Calu3 (cell line): ENCODE results near the gene FBXO33. TPM values are rescaled to one million over a fixed set of nuclear protein-coding genes. Genes with fewer than 3 reads are reported as not detected.

ENCODE experiments used
- BruUV-seq: library from RNA; stranded (reverse); fragments of 400-500 nt; replicated peaks from 2 replicates; lab custom pipeline; 2021; lab: Mats Ljungman, UMichigan
- CTCF ChIA-PET: fragments of 300-600 bp; sonication (Branson Sonifier 250); formaldehyde crosslinking; loops from one replicate; lab custom pipeline; 2022; ENCODE audit warnings: antibody characterized with exemption; lab: Charles Lee
- DNase-seq: peaks from one replicate; pipeline ENCODE4 v3.0.0; 2022
- H3K27ac Mint-ChIP-seq: one replicate; pipeline ENCODE4 v1.8.0; 2022; ENCODE audit warnings: mixed read lengths; ENCODE audit not compliant: unreplicated experiment
- H3K27me3 Mint-ChIP-seq: one replicate; pipeline ENCODE4 v1.8.0; 2022; ENCODE audit warnings: mixed read lengths; ENCODE audit not compliant: unreplicated experiment
- H3K36me3 Mint-ChIP-seq: one replicate; pipeline ENCODE4 v1.8.0; 2022; ENCODE audit warnings: mild to moderate bottlenecking, moderate library complexity, mixed read lengths; ENCODE audit not compliant: insufficient read depth, unreplicated experiment
- H3K4me1 Mint-ChIP-seq: one replicate; pipeline ENCODE4 v1.8.0; 2022; ENCODE audit warnings: mild to moderate bottlenecking, low read depth, mixed read lengths; ENCODE audit not compliant: unreplicated experiment
- H3K4me3 Mint-ChIP-seq: one replicate; pipeline ENCODE4 v1.8.0; 2022; ENCODE audit warnings: mild to moderate bottlenecking, low read depth, moderate library complexity, mixed read lengths; ENCODE audit not compliant: unreplicated experiment
- H3K9me3 Mint-ChIP-seq: one replicate; pipeline ENCODE4 v1.8.0; 2022; ENCODE audit warnings: low read depth, mixed read lengths; ENCODE audit not compliant: unreplicated experiment
- intact Hi-C: fragments of 100-400 bp; cut with micrococcal nuclease; formaldehyde crosslinking; loops from one replicate; pipeline ENCODE4 v1.10.0; 2022; ENCODE audit not compliant: unreplicated experiment
- total RNA-seq: library from RNA; stranded (reverse); gene quantifications from 2 replicates; pipeline ENCODE4 v1.2.3, GENCODE V29; 2022
- TF ChIP-seq, protein P1 (sequence below): fragments of 200-600 bp; IDR thresholded peaks from one replicate; pipeline ENCODE4 v1.8.0; 2022; ENCODE audit warnings: antibody characterized with exemption; ENCODE audit not compliant: unreplicated experiment

The FBXO33 gene
- total RNA-seq, 1 experiment from 2014 or later: 8.6 TPM

DNA sequence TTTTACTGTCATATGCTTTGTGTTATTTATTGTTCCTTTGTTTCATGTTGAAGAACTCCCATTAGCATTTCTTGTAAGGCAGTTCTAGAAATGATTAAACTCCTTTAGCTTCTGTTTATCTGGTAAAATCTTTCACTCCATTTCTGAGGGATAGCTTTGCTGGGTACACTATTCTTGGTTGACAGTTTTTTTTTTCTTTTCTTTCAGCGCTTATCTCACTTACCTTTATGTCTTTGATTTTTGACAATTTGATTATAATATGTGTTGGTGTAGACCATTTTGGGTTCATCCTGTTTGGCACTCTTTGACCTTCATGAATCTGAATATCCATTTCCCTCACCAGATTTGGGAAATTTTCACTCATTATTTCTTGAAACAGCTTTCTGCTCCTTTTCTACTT, 16.2 kb downstream of the FBXO33 start:
- Mint-ChIP-seq H3K27me3 (no peaks in the 10 kb centered on the region), H3K4me3 (no peak overlapping the region), H3K36me3 (no peaks in the 10 kb centered on the region), H3K9me3 (peaks cover 8% of the 10 kb centered on the region), H3K27ac (no peak overlapping the region), H3K4me1 (no peaks in the 10 kb centered on the region)
- no TSS peak for BruUV-seq
- intact Hi-C loops: no loop called here
- CTCF ChIA-PET: no interaction called here
- no peak for DNase-seq
- TF ChIP-seq, protein P1, sequence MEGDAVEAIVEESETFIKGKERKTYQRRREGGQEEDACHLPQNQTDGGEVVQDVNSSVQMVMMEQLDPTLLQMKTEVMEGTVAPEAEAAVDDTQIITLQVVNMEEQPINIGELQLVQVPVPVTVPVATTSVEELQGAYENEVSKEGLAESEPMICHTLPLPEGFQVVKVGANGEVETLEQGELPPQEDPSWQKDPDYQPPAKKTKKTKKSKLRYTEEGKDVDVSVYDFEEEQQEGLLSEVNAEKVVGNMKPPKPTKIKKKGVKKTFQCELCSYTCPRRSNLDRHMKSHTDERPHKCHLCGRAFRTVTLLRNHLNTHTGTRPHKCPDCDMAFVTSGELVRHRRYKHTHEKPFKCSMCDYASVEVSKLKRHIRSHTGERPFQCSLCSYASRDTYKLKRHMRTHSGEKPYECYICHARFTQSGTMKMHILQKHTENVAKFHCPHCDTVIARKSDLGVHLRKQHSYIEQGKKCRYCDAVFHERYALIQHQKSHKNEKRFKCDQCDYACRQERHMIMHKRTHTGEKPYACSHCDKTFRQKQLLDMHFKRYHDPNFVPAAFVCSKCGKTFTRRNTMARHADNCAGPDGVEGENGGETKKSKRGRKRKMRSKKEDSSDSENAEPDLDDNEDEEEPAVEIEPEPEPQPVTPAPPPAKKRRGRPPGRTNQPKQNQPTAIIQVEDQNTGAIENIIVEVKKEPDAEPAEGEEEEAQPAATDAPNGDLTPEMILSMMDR: no peak

DNA sequence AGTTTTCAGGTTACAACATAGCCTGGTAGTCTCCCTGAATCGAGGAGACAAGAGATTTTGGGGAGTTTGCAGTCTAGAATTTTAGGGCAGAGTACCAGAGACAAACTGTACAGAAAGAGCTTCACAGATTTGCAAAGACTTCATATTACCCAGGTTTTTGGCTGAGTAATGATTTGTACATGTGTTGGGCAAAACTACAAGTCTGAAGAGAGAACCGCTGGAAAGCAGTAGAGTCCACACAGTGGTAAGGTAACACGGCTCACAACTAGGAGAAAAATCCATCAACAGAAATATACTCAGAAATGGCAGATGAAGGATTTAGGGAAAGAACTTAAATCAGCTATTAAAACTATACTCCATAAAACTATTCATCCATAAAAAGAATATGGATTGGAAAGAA, 25.7 kb downstream of the FBXO33 start:
- Mint-ChIP-seq H3K9me3 (peaks cover 6% of the 10 kb centered on the region), H3K27me3 (no peaks in the 10 kb centered on the region), H3K4me3 (no peak overlapping the region), H3K27ac (no peak overlapping the region), H3K36me3 (peaks cover 5% of the 10 kb centered on the region), H3K4me1 (no peaks in the 10 kb centered on the region)
- intact Hi-C loops: no loop called here
- TF ChIP-seq, protein P1: no peak
- BruUV-seq: no TSS peak
- no peak for DNase-seq
- CTCF ChIA-PET: no interaction called here

DNA sequence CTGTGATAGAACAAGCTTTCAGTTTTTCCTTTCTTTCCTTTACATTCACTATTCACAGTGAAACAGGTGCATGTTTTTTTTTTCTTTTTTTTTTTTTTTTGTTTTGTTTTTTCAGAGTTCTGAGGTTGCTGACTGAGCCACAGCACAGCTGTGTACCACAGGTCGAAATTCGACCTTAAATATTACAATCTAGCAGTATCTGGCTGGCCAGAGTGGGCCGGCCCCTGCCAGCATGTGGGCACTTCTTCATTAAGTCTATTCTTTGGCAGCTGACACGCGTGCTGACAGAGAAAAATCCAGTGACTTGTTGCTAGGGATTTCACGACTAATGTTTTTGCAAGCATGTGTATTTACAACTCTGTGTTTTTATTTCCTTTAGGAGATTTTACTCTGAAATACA, 33.9 kb downstream of the FBXO33 start:
- Mint-ChIP-seq H3K27me3 (no peaks in the 10 kb centered on the region), H3K27ac (no peak overlapping the region), H3K9me3 (no peaks in the 10 kb centered on the region), H3K4me3 (no peak overlapping the region), H3K36me3 (no peaks in the 10 kb centered on the region), H3K4me1 (no peaks in the 10 kb centered on the region)
- BruUV-seq: no TSS peak
- CTCF ChIA-PET: no interaction called here
- DNase-seq: no peak
- intact Hi-C loops: no loop called here
- TF ChIP-seq, protein P1: no peak

DNA sequence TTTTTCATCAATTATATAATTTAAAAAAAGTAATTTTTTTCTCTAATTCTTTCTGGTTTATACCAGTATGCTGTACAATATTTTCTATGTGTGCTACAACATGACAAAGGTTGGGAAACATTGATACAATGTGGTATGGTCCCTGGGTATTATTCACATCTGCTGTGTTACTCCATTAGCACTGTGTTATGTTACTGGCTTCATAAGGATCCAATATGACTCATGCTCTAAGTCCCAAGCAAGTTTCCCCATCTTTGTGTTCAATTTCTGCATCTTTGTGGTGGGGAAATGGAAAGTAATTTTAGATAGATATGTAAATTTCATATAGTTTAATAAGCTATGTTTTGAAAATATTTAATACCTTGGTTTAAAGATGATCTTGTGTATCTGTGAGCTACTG, 35.8 kb downstream of the FBXO33 start:
- Mint-ChIP-seq H3K4me3 (no peak overlapping the region), H3K27me3 (no peaks in the 10 kb centered on the region), H3K27ac (no peak overlapping the region), H3K36me3 (no peaks in the 10 kb centered on the region), H3K9me3 (no peaks in the 10 kb centered on the region), H3K4me1 (no peaks in the 10 kb centered on the region)
- intact Hi-C loops: no loop called here
- BruUV-seq: no TSS peak
- no peak for DNase-seq
- CTCF ChIA-PET: interaction anchor here (0.6 kb wide), 1 partner anchor 23 kb away, joined by 3 read pairs; no protein-coding TSS in a partner anchor
- TF ChIP-seq, protein P1: no peak
